Peyer's patch (tissue), 4 donors: Measurements from ENCODE around the gene TLR10.

Source experiments
- POLR2A ChIP-seq, 2 donors: fragments of 450-650 bp; IDR thresholded peaks; one replicate each; pipeline ENCODE4 v1.5.1; 2017; ENCODE audit warnings: antibody characterized with exemption in 2 of 2, mild to moderate bottlenecking in 2 of 2, moderate library complexity in 2 of 2
- TF ChIP-seq, protein P1 (sequence below), 6 experiments: fragments of 450-650 bp in 4 of 6; fragments of 200-600 bp in 2 of 6; sonication (generic) in 1 of 6; IDR thresholded peaks; one replicate each; pipeline ENCODE4 v1.5.1; 2017 to 2019; ENCODE audit warnings: antibody characterized with exemption in 6 of 6, mild to moderate bottlenecking in 3 of 6, moderate library complexity in 1 of 6

GRCh38 chr4:38815885-38816782 lies 33.3 kb upstream of the TLR10 start:
- TF ChIP-seq, protein P1, sequence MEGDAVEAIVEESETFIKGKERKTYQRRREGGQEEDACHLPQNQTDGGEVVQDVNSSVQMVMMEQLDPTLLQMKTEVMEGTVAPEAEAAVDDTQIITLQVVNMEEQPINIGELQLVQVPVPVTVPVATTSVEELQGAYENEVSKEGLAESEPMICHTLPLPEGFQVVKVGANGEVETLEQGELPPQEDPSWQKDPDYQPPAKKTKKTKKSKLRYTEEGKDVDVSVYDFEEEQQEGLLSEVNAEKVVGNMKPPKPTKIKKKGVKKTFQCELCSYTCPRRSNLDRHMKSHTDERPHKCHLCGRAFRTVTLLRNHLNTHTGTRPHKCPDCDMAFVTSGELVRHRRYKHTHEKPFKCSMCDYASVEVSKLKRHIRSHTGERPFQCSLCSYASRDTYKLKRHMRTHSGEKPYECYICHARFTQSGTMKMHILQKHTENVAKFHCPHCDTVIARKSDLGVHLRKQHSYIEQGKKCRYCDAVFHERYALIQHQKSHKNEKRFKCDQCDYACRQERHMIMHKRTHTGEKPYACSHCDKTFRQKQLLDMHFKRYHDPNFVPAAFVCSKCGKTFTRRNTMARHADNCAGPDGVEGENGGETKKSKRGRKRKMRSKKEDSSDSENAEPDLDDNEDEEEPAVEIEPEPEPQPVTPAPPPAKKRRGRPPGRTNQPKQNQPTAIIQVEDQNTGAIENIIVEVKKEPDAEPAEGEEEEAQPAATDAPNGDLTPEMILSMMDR (IDR thresholded peaks at IDR 0.05): no peak
- TF ChIP-seq POLR2A (IDR thresholded peaks at IDR 0.05): no peak
